Esophagus squamous epithelium (tissue), 5 donors: Measurements from ENCODE around the gene GLIS2. TPM values are rescaled to one million over a fixed set of nuclear protein-coding genes. Genes with fewer than 3 reads are reported as not detected.

Experiments used
- DNase-seq: peaks from one replicate; lab custom pipeline; 2025; lab: John Stamatoyannopoulos, UW
- H3K27ac ChIP-seq, 4 donors: fragments of 200-600 bp; sonication (generic); one replicate each; pipeline ENCODE4 v1.5.1; 2016 to 2019; ENCODE audit warnings: mild to moderate bottlenecking in 1 of 4
- H3K27me3 ChIP-seq, 4 donors: fragments of 200-600 bp; sonication (generic); 1 replicate in 3 of 4; 2 replicates in 1 of 4; pipeline versions ENCODE4 v1.5.1 to v1.6.0; 2017 to 2021; ENCODE audit warnings: antibody characterized with exemption in 1 of 4
- H3K36me3 ChIP-seq, 3 donors: fragments of 200-600 bp; sonication (generic); one replicate each; pipeline ENCODE4 v1.5.1; 2016 to 2019
- H3K4me1 ChIP-seq, 3 donors: fragments of 200-600 bp; sonication (generic); one replicate each; pipeline ENCODE4 v1.5.1; 2017 to 2019
- H3K4me3 ChIP-seq, 4 donors: fragments of 200-600 bp; sonication (generic); 1 replicate in 3 of 4; 2 replicates in 1 of 4; pipeline ENCODE4 v1.5.1; 2016 to 2019; ENCODE audit warnings: mild to moderate bottlenecking in 2 of 4, moderate library complexity in 1 of 4
- H3K9me3 ChIP-seq, 3 donors: fragments of 200-600 bp; sonication (generic); one replicate each; pipeline ENCODE4 v1.5.1; 2016 to 2019
- POLR2A ChIP-seq, 4 donors: fragments of 450-650 bp; IDR thresholded peaks; one replicate each; pipeline ENCODE4 v1.6.1; 2017; ENCODE audit warnings: antibody characterized with exemption in 4 of 4, mild to moderate bottlenecking in 4 of 4, moderate library complexity in 3 of 4
- WGBS, 2 donors: methylation state at CpG; one replicate each; pipeline ENCODE4 v1.1.5; 2018; 5-methylcytosine and 5-hydroxymethylcytosine counted together
- intact Hi-C: fragments of 100-400 bp; cut with DNase I; formaldehyde crosslinking; loops from one replicate; pipeline ENCODE4 v1.15.0; 2022
- total RNA-seq, 4 donors: library from RNA; depleted of rRNA; stranded (reverse); fragments of >200 nt; gene quantifications; one replicate each; pipeline ENCODE4 v1.1.0, GENCODE V29; 2016
- TF ChIP-seq, protein P1 (sequence below), 6 experiments: fragments of 450-650 bp in 4 of 6; fragments of 200-600 bp in 2 of 6; sonication (generic) in 2 of 6; IDR thresholded peaks; one replicate each; pipeline ENCODE4 v1.5.1; 2016 to 2019; ENCODE audit warnings: antibody characterized with exemption in 6 of 6, mild to moderate bottlenecking in 4 of 6, moderate library complexity in 4 of 6
- donor health status: DM: yes; HTN: yes; CAD: no.

Gene GLIS2
- total RNA-seq, 4 donors from 2014 or later, result 0.30 to 1.7 (median 0.67) TPM

DNA sequence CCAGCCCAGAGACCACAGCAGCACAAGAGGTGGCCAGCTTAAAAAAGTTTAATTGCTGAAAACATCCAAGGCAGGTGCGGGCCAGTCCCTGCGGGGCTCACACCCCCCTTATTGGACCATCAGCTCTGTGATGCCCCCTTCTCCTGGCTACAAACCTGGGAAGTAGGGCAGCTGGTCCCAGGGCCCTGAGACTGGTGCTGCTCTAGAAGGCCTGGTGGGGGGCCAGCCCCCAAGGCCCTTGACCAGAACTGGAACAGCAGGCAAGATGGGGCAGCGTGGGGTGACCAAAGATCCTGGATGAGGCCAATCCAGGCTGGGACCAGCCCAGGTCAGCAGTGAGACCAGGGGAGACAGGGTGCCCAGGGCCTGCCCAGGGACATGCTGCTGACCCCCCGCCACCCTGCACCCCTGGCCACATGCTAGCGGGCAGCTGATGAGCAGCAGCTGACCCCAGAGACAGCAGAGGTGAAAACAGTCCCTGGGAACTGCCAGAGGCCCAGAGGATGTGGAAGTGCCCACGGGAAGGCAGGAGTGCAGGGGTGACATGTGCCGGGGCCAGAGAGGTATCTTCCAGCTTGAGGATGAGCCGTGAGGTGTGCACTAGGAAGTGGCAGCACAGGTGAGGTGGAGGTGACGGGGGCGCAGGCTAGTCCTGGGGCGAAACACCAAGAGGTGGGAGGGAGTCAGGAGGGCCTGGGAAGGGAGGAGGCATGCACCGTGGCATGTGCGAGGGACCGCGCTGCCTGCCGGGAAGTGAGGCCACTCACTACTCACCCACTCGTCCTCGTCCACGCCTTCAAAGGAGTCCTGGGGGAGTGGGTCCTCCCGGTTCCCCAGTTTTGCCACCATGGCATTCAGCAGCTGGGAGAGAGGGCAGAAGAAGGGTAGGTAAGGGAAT, 38.9 kb downstream of the GLIS2 start:
- Histone ChIP-seq H3K27ac (no peak overlapping the region), H3K27me3 (no peaks in the 10 kb centered on the region), H3K9me3 (no peaks in the 10 kb centered on the region), H3K36me3 (peaks cover 0 to 39% (median 0%) of the 10 kb centered on the region in 3 donors), H3K4me1 (peaks cover 8 to 22% (median 10%) of the 10 kb centered on the region in 3 donors), H3K4me3 (no peak overlapping the region)
- TF ChIP-seq, protein P1, sequence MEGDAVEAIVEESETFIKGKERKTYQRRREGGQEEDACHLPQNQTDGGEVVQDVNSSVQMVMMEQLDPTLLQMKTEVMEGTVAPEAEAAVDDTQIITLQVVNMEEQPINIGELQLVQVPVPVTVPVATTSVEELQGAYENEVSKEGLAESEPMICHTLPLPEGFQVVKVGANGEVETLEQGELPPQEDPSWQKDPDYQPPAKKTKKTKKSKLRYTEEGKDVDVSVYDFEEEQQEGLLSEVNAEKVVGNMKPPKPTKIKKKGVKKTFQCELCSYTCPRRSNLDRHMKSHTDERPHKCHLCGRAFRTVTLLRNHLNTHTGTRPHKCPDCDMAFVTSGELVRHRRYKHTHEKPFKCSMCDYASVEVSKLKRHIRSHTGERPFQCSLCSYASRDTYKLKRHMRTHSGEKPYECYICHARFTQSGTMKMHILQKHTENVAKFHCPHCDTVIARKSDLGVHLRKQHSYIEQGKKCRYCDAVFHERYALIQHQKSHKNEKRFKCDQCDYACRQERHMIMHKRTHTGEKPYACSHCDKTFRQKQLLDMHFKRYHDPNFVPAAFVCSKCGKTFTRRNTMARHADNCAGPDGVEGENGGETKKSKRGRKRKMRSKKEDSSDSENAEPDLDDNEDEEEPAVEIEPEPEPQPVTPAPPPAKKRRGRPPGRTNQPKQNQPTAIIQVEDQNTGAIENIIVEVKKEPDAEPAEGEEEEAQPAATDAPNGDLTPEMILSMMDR (IDR thresholded peaks at IDR 0.05), result no peak
- TF ChIP-seq POLR2A (IDR thresholded peaks at IDR 0.05), result no peak
- intact Hi-C loops, result loop anchor here (5.0 kb wide), 1 partner anchor 48 kb away; no protein-coding TSS in a partner anchor
- 90 to 93% methylated on average over 16 to 19 of the region's 20 CpGs for WGBS, 2 donors
- DNase-seq, result no peak

DNA sequence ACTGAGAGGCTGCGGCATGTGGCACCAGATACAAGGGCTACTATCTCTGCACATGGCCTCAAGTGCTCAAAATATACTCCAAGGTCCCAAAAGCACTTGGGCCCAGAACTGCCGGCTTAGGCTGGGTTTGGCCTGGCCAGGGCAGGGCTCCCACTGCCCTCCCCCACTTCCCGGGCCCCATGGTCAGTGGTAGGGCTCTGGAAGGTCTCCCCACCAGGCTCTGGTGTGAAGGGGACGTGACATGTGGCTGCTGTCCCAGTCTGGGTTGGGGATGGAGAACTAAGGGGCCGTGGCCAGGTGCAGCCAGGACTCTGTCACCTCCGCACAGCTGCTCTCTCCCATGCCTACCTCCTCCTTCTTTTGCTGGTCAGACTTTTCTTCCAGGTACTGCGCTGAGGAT, 41.0 kb downstream of the GLIS2 start:
- peaks cover 2 to 56% (median 5%) of the 10 kb centered on the region in 3 donors for H3K36me3 ChIP-seq
- TF ChIP-seq, protein P1 (IDR thresholded peaks at IDR 0.05), result no peak
- TF ChIP-seq POLR2A (IDR thresholded peaks at IDR 0.05), result no peak
- no peak for DNase-seq
- H3K4me1 ChIP-seq, result peaks cover 0 to 5% (median 0%) of the 10 kb centered on the region in 3 donors
- intact Hi-C loops, result loop anchor here (5.0 kb wide), 1 partner anchor 45 kb away; no protein-coding TSS in a partner anchor
- H3K9me3 ChIP-seq, result no peaks in the 10 kb centered on the region
- no peaks in the 10 kb centered on the region for H3K27me3 ChIP-seq
- H3K27ac ChIP-seq, result no peak overlapping the region
- 91 to 94% methylated on average over 7 of the region's 7 CpGs for WGBS, 2 donors
- no peak overlapping the region for H3K4me3 ChIP-seq

DNA sequence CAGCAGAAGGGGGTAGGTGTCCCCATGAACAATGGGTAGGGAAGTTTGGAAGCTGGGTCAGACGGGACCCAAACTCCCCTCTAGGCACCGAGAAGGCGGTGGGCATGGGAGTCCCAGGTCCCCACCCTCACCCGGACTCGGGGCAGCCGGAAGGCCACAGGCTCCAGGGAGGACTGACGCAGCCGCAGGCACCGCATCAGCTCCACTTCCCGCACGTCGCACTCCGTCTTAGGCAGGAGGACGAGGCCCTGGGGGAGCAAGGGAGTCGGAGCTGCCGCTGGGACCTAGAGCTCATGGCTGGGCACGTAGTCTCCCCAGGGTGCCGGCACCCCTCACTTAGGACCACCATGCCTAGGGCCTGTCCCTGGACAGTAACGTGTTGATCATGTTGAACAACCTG, 42.4 kb downstream of the GLIS2 start:
- DNase-seq, result no peak
- TF ChIP-seq POLR2A (IDR thresholded peaks at IDR 0.05), result no peak
- TF ChIP-seq, protein P1 (IDR thresholded peaks at IDR 0.05), result no peak
- WGBS, 2 donors, result 92 to 100% methylated on average over 4 to 5 of the region's 19 CpGs
- intact Hi-C loops, result loop anchor here (5.0 kb wide), 1 partner anchor 44 kb away; no protein-coding TSS in a partner anchor
- H3K36me3 ChIP-seq, result peaks cover 5 to 70% (median 5%) of the 10 kb centered on the region in 3 donors
- H3K27ac ChIP-seq, result no peak overlapping the region
- no peak overlapping the region for H3K4me3 ChIP-seq
- H3K9me3 ChIP-seq, result no peaks in the 10 kb centered on the region
- H3K27me3 ChIP-seq, result no peaks in the 10 kb centered on the region
- H3K4me1 ChIP-seq, result peaks cover 0 to 11% (median 0%) of the 10 kb centered on the region in 3 donors

DNA sequence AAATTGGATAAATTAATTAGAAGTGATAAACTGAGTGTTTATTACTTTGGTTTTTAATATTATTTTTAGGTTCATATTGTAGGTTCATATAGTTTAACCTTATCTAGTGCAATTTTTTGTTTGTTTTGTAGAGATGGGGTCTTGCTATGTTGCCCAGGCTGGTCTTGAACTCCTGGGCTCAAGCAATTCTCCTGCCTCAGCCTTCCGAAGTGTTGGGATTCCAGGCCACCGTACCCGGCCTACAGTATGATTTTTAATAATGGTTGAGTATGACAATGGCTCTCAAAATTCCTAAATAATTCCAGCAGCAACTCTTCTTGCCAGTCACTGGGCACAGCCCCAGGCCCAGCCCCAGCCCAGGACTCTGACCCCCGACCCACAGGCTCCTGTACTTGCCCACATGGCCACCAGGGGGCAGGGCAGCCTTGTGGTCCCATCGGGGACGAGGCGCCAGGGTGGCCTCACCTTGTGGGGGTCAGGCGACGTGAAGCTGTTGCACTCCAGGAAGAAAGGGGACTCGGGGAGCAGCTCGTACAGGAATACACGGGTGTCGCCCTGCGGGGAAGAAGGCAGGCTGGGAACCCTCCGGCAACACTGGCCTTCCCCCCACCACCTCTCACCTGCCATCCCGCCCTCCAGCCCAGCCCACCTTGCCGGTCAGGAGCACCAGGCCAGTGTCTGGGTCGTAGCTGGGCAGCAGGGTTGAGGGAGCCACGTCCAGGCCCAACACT, 43.1 kb downstream of the GLIS2 start:
- Histone ChIP-seq H3K9me3 (no peaks in the 10 kb centered on the region), H3K4me1 (peaks cover 0 to 11% (median 0%) of the 10 kb centered on the region in 3 donors), H3K27ac (no peak overlapping the region), H3K27me3 (no peaks in the 10 kb centered on the region), H3K36me3 (peaks cover 5 to 77% (median 7%) of the 10 kb centered on the region in 3 donors), H3K4me3 (no peak overlapping the region)
- intact Hi-C loops, result loop anchor here (5.0 kb wide), 1 partner anchor 43 kb away; no protein-coding TSS in a partner anchor
- no peak for DNase-seq
- no peak for TF ChIP-seq POLR2A (IDR thresholded peaks at IDR 0.05)
- TF ChIP-seq, protein P1 (IDR thresholded peaks at IDR 0.05), result peak; percentile 81 to 97 (median 96)
- WGBS, 2 donors, result 77 to 81% methylated on average over 3 of the region's 19 CpGs
